ENCODE measurements around the gene TIMP3.

- TF ChIP-seq GATA2 (IDR thresholded peaks at IDR 0.05; ENCODE audit: low read depth, low read length) (no peak), GATA3 (IDR thresholded peaks at IDR 0.05; ENCODE audit: low read depth, low read length) (no peak)
These were observed 13.6 kb downstream of the TIMP3 start for GRCh38 chr22:32815059-32815458.

All from SH-SY5Y (cell line).